OCI-LY3 (cell line): ENCODE results near the gene MIEF1.

Experiments
- H2AFZ ChIP-seq: fragments of 200-600, 300-600 bp; shearing (Covaris generic); 2 replicates; pipeline ENCODE4 v1.6.0; 2014; ENCODE audit warnings: antibody characterized with exemption, low read depth, low read length
- H3K27ac ChIP-seq: fragments of 200-600, 300-600 bp; sonication (generic); 2 replicates; pipeline ENCODE4 v1.5.1; 2014; ENCODE audit warnings: mild to moderate bottlenecking, low read length, moderate library complexity, mixed read lengths
- H3K27me3 ChIP-seq: fragments of 200-600, 300-600 bp; sonication (generic); 2 replicates; pipeline ENCODE4 v1.6.1; 2014; ENCODE audit warnings: low read depth, low read length, mixed read lengths
- H3K36me3 ChIP-seq: fragments of 200-600, 300-600 bp; sonication (generic); replicated peaks from 2 replicates; pipeline ENCODE3; 2014; ENCODE audit warnings: low read depth, low read length, mixed read lengths
- H3K4me1 ChIP-seq: fragments of 300-600, 200-600 bp; sonication (generic); 2 replicates; pipeline ENCODE4 v1.6.1; 2014; ENCODE audit warnings: low read length, mixed read lengths
- H3K4me2 ChIP-seq: fragments of 200-600, 300-600 bp; sonication (generic); 2 replicates; pipeline ENCODE4 v1.6.1; 2014; ENCODE audit warnings: low read length, mixed read lengths
- H3K4me3 ChIP-seq: fragments of 300-600, 200-600 bp; sonication (generic); 2 replicates; pipeline ENCODE4 v1.5.1; 2014; ENCODE audit warnings: antibody characterized with exemption, mild to moderate bottlenecking, low read length, moderate library complexity
- H3K79me2 ChIP-seq: fragments of 300-600, 200-600 bp; shearing (Covaris generic); 2 replicates; pipeline ENCODE4 v1.6.1; 2014; ENCODE audit warnings: mild to moderate bottlenecking, low read length, mixed read lengths
- H3K9ac ChIP-seq: fragments of 300-600, 200-600 bp; shearing (Covaris generic); 2 replicates; pipeline ENCODE4 v1.6.0; 2014; ENCODE audit warnings: mild to moderate bottlenecking, low read length, moderate library complexity
- H3K9me3 ChIP-seq: fragments of 200-600, 300-600 bp; shearing (Covaris generic); 2 replicates; pipeline ENCODE4 v1.6.1; 2014; ENCODE audit warnings: low read length, mixed read lengths; ENCODE audit not compliant: insufficient read depth
- H4K20me1 ChIP-seq: fragments of 200-600, 300-600 bp; sonication (generic); 2 replicates; pipeline ENCODE4 v1.6.1; 2016; ENCODE audit warnings: low read length, mixed read lengths; ENCODE audit not compliant: insufficient read depth
- EZH2phosphoT487 ChIP-seq: fragments of 200-600 bp; shearing (Covaris generic); IDR thresholded peaks from 2 replicates; pipeline ENCODE4 v1.6.1; 2018; ENCODE audit warnings: antibody characterized with exemption, mixed run types, low read depth
- TF ChIP-seq, protein P1 (sequence below): fragments of 200-600, 300-600 bp; sonication (generic); IDR thresholded peaks from 2 replicates; pipeline ENCODE4 v1.5.1; 2014; ENCODE audit warnings: antibody characterized with exemption, low read length, low read depth

MIEF1 gene

DNA sequence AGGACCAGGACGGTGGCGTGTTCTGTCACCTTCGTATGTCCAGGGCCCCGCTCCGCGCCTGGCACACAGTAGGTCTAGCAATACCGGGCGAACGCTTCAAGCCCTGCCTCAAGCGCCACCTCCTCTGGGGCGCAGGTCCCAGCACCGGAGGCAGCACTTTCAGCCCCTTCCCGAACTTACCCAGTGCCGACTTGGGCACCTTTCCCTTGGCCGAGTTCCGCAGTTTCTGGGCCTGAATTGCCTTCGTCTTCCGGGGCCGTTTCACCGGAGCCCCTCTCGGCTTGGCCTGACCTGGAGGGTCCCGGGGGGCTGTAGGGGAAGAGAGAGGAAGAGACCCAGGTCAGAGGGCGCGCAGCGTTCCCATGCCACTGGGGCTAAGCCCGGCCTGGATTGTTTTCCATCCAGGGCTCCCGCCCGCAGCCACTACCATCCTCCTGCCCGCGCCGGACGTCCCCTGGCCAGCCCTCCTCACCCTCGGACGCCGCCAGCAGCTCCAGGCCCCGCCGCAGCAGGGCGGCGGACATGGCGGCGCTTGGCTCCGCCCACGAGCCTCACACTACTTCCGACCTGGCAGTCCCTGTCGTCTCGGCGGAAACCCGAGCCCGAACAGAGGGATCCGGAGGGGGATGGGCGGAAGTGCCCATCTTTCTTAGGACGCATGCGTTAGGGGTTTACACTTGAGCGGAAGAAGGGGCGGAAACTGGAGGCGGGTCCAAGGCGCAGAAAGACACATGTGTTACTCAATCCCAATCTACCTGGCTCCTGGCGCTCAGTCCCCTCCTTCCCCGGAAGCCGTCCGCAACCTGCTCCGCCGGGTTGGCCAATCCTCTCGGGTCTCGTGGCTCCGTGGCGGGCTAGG is 30.4 kb downstream of the MIEF1 start, which contains the start of gene RPS19BP1:
TSS of gene RPS19BP1 (minus strand) at position 534 of the 859 bp plus-strand sequence. CDS start at position 524, 10 bp downstream.
- Histone ChIP-seq H3K36me3 (peaks cover 35% of the 10 kb centered on the region), H3K27me3 (no peaks in the 10 kb centered on the region), H3K4me3 (peak within 1 kb of the TSS; percentile 87), H4K20me1 (no peaks in the 10 kb centered on the region), H3K27ac (peak within 1 kb of the TSS; percentile 67), H2AFZ (peak within 1 kb of the TSS; percentile 67; the same call in 1 of the 2 replicates), H3K4me1 (peaks cover 62% of the 10 kb centered on the region), H3K9ac (peak within 1 kb of the TSS; percentile 93), H3K79me2 (peaks cover 49% of the 10 kb centered on the region), H3K9me3 (no peaks in the 10 kb centered on the region), H3K4me2 (peak within 1 kb of the TSS; percentile 87)
- TF ChIP-seq EZH2phosphoT487: no peak
- TF ChIP-seq, protein P1, sequence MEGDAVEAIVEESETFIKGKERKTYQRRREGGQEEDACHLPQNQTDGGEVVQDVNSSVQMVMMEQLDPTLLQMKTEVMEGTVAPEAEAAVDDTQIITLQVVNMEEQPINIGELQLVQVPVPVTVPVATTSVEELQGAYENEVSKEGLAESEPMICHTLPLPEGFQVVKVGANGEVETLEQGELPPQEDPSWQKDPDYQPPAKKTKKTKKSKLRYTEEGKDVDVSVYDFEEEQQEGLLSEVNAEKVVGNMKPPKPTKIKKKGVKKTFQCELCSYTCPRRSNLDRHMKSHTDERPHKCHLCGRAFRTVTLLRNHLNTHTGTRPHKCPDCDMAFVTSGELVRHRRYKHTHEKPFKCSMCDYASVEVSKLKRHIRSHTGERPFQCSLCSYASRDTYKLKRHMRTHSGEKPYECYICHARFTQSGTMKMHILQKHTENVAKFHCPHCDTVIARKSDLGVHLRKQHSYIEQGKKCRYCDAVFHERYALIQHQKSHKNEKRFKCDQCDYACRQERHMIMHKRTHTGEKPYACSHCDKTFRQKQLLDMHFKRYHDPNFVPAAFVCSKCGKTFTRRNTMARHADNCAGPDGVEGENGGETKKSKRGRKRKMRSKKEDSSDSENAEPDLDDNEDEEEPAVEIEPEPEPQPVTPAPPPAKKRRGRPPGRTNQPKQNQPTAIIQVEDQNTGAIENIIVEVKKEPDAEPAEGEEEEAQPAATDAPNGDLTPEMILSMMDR: no peak

DNA sequence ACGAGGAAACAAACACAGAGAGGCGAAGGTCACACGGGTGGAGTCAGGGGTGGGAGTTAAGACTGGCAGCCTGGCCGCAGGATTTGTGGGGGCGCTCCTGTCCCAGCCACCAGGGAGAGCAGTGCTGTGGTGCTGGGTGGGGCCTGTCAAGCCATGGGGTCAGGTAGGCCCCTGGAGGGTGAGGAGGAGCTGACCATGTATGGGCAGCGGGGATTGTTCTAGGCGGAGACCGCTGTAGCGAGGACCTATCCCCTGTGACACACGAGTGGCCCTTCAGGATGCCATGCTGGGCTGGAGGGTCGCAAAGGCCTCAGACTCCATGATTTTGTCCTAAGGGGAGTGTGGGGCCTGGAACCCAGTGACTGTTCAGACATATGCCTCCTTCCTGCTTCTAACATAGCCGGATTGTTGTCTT is 32.0 kb downstream of the MIEF1 start:
- Histone ChIP-seq H3K9me3 (no peaks in the 10 kb centered on the region), H3K36me3 (peaks cover 22% of the 10 kb centered on the region), H2AFZ (peak overlapping the region; percentile 99), H3K9ac (peak overlapping the region; percentile 44), H4K20me1 (no peaks in the 10 kb centered on the region), H3K4me1 (peaks cover 45% of the 10 kb centered on the region), H3K27me3 (no peaks in the 10 kb centered on the region), H3K27ac (peak overlapping the region; percentile 5; the same call in 1 of the 2 replicates), H3K79me2 (peaks cover 33% of the 10 kb centered on the region), H3K4me3 (peak overlapping the region; percentile 75), H3K4me2 (peak overlapping the region; percentile 88)
- TF ChIP-seq, protein P1: no peak
- no peak for TF ChIP-seq EZH2phosphoT487

DNA sequence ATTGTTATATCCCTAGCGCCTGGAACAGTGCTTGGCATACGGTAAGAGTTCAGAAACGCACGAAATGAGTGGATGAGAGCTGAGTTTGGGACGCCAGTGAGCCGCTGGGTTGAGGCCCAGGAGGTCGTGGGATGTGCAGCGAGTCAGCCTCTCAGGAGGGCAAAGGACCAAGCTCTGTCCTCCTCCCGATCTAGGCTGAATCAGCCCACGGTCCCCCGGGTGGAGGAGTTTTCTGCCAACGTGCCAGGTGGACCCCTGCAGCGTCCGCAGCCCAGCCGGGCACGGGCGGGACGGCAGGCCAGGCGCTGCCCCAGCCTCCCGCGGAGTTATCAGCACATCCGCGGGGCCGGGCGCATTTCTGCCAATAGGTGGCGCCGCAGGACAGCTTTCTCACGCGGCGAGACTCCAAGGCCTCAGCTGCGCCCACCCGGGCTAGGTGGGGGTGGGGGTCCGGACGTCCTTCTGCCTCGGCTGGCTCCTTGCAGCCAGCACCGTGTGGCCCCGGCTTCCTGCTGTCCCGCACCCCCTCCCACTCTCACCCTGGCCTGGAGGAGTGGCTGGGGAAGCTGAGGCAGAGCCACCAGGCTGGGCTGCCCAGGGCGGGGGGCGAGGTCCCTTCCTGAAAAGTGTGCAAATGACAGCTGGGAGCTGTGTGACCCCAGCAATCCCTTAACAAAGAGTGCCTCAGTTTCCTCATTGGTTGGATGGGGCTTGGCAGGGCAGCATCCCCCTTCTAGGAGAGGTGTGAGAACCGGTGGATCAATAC is 32.7 kb downstream of the MIEF1 start:
- Histone ChIP-seq H3K27ac (peak overlapping the region; percentile 5; the same call in 1 of the 2 replicates), H3K4me3 (peak overlapping the region; percentile 75), H3K9ac (peak overlapping the region; percentile 44), H2AFZ (peak overlapping the region; percentile 99), H3K4me2 (peak overlapping the region; percentile 88), H3K9me3 (no peaks in the 10 kb centered on the region), H3K27me3 (no peaks in the 10 kb centered on the region), H3K36me3 (peaks cover 17% of the 10 kb centered on the region), H3K4me1 (peaks cover 40% of the 10 kb centered on the region), H4K20me1 (no peaks in the 10 kb centered on the region), H3K79me2 (peaks cover 28% of the 10 kb centered on the region)
- TF ChIP-seq, protein P1: peak; percentile 98
- no peak for TF ChIP-seq EZH2phosphoT487

DNA sequence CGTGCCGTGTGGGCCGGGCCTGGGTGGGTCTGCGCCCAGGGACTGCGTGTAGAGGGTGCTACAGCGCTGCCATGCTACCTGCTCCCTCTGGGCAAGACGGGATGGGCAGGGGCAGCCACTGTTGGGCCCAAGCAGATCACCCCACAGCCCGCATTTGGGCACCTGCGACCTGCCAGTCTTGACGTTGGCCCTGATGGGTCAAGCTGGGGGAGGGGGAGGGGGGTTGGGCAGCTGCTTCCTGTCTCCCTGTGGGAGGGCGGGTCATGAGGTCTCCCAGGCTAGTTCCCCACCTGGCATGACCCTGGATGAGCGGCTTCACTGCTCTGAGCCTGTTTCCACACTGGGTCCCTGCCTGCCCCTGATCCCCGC is 33.3 kb downstream of the MIEF1 start:
- Histone ChIP-seq H3K4me3 (peak overlapping the region; percentile 75), H3K27ac (no peak overlapping the region), H3K27me3 (no peaks in the 10 kb centered on the region), H3K4me1 (peaks cover 34% of the 10 kb centered on the region), H3K9ac (peak overlapping the region; percentile 44; the same call in 1 of the 2 replicates), H2AFZ (peak overlapping the region; percentile 99), H3K9me3 (no peaks in the 10 kb centered on the region), H3K79me2 (peaks cover 22% of the 10 kb centered on the region), H4K20me1 (no peaks in the 10 kb centered on the region), H3K36me3 (peaks cover 11% of the 10 kb centered on the region), H3K4me2 (peak overlapping the region; percentile 88)
- TF ChIP-seq, protein P1: no peak
- no peak for TF ChIP-seq EZH2phosphoT487
